Measurements from ENCODE around the gene PIKFYVE.

GRCh38 chr2:208269091-208269490 is 3.0 kb downstream of the PIKFYVE start:
- TF ChIP-seq EZH2 (IDR thresholded peaks at IDR 0.05; ENCODE audit: borderline replicate concordance, insufficient read depth, low read depth, low read length, poor library complexity, severe bottlenecking) (no peak), CTCF (IDR thresholded peaks at IDR 0.05) (no peak)
